ENCODE results near the gene CRAT.
A peak's percentile ranks its signal among the peaks of the same experiment; 100 is the strongest.
"Not testable (repeated sequence)": the region's sequence is repeated elsewhere in the genome, so short reads cannot be mapped to it uniquely, and the experiment has no call there.

The CRAT gene

DNA sequence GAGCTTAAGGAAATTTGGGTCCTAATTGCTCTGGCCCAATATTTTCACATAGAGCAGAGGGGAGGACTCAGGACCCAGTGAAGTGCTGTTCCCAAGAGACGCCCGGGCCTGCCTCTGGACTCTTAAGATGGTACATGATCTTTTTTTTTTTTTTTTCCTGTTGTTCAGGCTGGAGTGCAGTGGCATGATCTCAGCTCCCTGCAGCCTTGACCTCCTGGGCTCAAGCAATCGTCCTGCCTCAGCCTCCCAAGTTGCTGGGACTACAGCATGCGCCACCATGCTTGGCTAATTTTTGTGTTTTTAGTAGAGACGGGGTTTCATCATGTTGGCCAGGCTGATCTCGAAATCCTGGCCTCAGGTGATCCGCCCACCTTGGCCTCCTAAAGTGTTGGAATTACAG, 19.7 kb upstream of the CRAT start:
- not testable (repeated sequence) for H2BK5ac ChIP-seq (ENCODE audit: low read length); H3K79me1 ChIP-seq (ENCODE audit: low read length); H3K23ac ChIP-seq (ENCODE audit: low read length); H3K27ac ChIP-seq (ENCODE audit: low read depth, low read length); H3K79me2 ChIP-seq (ENCODE audit: control insufficient read depth, insufficient read depth, low read length); H3K9ac ChIP-seq (ENCODE audit: low read length); H4K8ac ChIP-seq (ENCODE audit: low read depth, low read length); H3K36me3 ChIP-seq (ENCODE audit: control insufficient read depth, insufficient read depth, low read length); H2BK15ac ChIP-seq (replicated peaks; ENCODE audit: low read depth); DNase-seq; H2BK120ac ChIP-seq (ENCODE audit: low read depth, low read length); H3K56ac ChIP-seq (ENCODE audit: low read length); H3K27me3 ChIP-seq (ENCODE audit: insufficient read depth, low read length, poor library complexity); H3K4me3 ChIP-seq (ENCODE audit: low read length); H3K4me2 ChIP-seq (ENCODE audit: low read length); H2AK5ac ChIP-seq (ENCODE audit: low read length); H3K4me1 ChIP-seq (ENCODE audit: control insufficient read depth, low read depth, low read length); H4K5ac ChIP-seq (ENCODE audit: low read length); H3K18ac ChIP-seq (ENCODE audit: low read length); H3K4ac ChIP-seq (ENCODE audit: low read depth, low read length)
- no CpG with 5 or more reads among the region's 7 CpGs for WGBS (ENCODE audit: extremely low coverage, insufficient coverage, low lambda C conversion rate)

DNA sequence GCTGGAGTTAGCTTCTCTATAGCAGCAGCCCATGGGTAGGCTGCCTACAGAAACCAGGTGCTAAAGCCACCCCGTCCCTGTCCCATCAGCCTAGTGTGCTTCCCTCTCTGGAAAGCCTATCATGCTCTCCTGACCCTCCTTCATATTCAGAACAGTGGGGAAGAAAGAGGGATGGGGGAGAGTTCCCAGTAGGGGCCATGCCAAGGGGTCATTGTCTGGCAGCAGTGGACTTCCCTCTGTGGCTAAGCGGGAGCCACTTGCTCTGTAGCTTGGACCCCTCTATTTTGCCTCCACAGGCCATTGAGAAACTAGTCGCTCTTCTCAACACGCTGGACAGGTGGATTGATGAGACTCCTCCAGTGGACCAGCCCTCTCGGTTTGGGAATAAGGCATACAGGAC, 18.1 kb upstream of the CRAT start:
- Histone ChIP-seq H3K4me2 (ENCODE audit: low read length) (no peak overlapping the region), H3K9ac (ENCODE audit: low read length) (no peak overlapping the region), H2BK120ac (ENCODE audit: low read depth, low read length) (no peak overlapping the region), H2BK15ac (replicated peaks; ENCODE audit: low read depth) (no peak overlapping the region), H3K79me2 (ENCODE audit: control insufficient read depth, insufficient read depth, low read length) (no peaks in the 10 kb centered on the region), H3K36me3 (ENCODE audit: control insufficient read depth, insufficient read depth, low read length) (peaks cover 5% of the 10 kb centered on the region), H3K79me1 (ENCODE audit: low read length) (peaks cover 3% of the 10 kb centered on the region), H4K5ac (ENCODE audit: low read length) (no peak overlapping the region), H3K27me3 (ENCODE audit: insufficient read depth, low read length, poor library complexity) (no peaks in the 10 kb centered on the region), H3K27ac (ENCODE audit: low read depth, low read length) (no peak overlapping the region), H3K56ac (ENCODE audit: low read length) (no peak overlapping the region), H3K4ac (ENCODE audit: low read depth, low read length) (no peak overlapping the region), H3K4me3 (ENCODE audit: low read length) (no peak overlapping the region), H4K8ac (ENCODE audit: low read depth, low read length) (no peak overlapping the region), H3K18ac (ENCODE audit: low read length) (no peak overlapping the region), H3K4me1 (ENCODE audit: control insufficient read depth, low read depth, low read length) (peaks cover 7% of the 10 kb centered on the region), H2AK5ac (ENCODE audit: low read length) (no peak overlapping the region), H2BK5ac (ENCODE audit: low read length) (no peak overlapping the region), H3K23ac (ENCODE audit: low read length) (no peak overlapping the region)
- no peak for DNase-seq
- no CpG with 5 or more reads among the region's 5 CpGs for WGBS (ENCODE audit: extremely low coverage, insufficient coverage, low lambda C conversion rate)

DNA sequence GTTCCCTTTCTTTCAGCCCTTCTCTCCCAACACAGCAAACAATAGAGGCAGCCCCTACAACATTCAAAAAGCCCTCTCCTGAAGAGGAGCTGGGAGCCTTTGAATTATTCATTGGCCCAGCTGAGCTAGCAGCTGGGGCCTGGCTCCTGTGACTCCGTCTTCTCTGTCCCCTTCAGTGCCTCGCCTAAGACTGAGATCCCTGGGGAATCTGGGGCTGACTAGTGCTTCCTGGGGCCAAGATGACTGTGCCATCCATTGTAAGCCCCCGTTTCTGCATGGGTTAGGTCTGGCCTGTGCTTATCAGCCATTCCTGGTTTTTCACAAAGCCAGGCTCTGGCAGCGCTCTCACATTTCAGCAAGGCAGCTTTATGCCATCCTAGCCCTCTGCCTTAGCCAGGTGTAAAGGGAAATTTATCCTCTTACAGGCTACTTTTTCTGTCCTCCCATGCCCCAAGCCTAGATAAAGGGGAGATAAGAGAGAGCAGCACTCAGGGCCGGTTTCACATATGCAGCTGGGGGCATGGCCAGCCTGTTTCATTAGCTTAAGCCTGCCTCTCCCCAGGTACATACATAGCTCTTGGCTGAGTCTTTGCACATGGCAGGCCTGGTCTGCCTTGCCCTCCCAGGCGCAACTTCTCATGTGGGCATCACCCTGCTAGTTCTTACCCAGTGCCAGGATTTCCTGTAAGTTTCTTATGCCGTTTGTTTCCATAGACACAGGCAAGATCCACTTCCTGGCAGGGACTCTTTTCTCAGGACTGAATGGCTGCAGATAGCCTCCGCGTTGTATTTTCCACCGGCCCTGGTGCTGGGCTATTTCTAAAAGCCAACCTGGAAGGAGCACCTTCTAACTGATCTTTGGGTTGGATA, 16.4 kb upstream of the CRAT start:
- Histone ChIP-seq H3K4ac (ENCODE audit: low read depth, low read length) (no peak overlapping the region), H3K18ac (ENCODE audit: low read length) (no peak overlapping the region), H4K5ac (ENCODE audit: low read length) (no peak overlapping the region), H3K27me3 (ENCODE audit: insufficient read depth, low read length, poor library complexity) (no peaks in the 10 kb centered on the region), H3K4me3 (ENCODE audit: low read length) (no peak overlapping the region), H3K27ac (ENCODE audit: low read depth, low read length) (peak overlapping the region; percentile 79), H3K56ac (ENCODE audit: low read length) (peak overlapping the region; percentile 75), H4K8ac (ENCODE audit: low read depth, low read length) (no peak overlapping the region), H3K4me1 (ENCODE audit: control insufficient read depth, low read depth, low read length) (peaks cover 7% of the 10 kb centered on the region), H2BK5ac (ENCODE audit: low read length) (no peak overlapping the region), H2BK15ac (replicated peaks; ENCODE audit: low read depth) (no peak overlapping the region), H3K79me1 (ENCODE audit: low read length) (peaks cover 3% of the 10 kb centered on the region), H3K79me2 (ENCODE audit: control insufficient read depth, insufficient read depth, low read length) (no peaks in the 10 kb centered on the region), H2AK5ac (ENCODE audit: low read length) (no peak overlapping the region), H3K4me2 (ENCODE audit: low read length) (peak overlapping the region; percentile 4), H3K23ac (ENCODE audit: low read length) (no peak overlapping the region), H3K36me3 (ENCODE audit: control insufficient read depth, insufficient read depth, low read length) (peaks cover 3% of the 10 kb centered on the region), H2BK120ac (ENCODE audit: low read depth, low read length) (no peak overlapping the region), H3K9ac (ENCODE audit: low read length) (peak overlapping the region; percentile 57)
- DNase-seq, result peak; percentile 82
- WGBS (ENCODE audit: extremely low coverage, insufficient coverage, low lambda C conversion rate), result no CpG with 5 or more reads among the region's 10 CpGs

- Histone ChIP-seq H3K4me1 (ENCODE audit: control insufficient read depth, low read depth, low read length) (peaks cover 7% of the 10 kb centered on the region), H2BK5ac (ENCODE audit: low read length) (no peak overlapping the region), H3K56ac (ENCODE audit: low read length) (no peak overlapping the region), H3K79me1 (ENCODE audit: low read length) (peaks cover 5% of the 10 kb centered on the region), H3K36me3 (ENCODE audit: control insufficient read depth, insufficient read depth, low read length) (peaks cover 6% of the 10 kb centered on the region), H3K79me2 (ENCODE audit: control insufficient read depth, insufficient read depth, low read length) (no peaks in the 10 kb centered on the region), H3K27ac (ENCODE audit: low read depth, low read length) (no peak overlapping the region), H2AK5ac (ENCODE audit: low read length) (no peak overlapping the region), H2BK120ac (ENCODE audit: low read depth, low read length) (no peak overlapping the region), H2BK15ac (replicated peaks; ENCODE audit: low read depth) (no peak overlapping the region), H4K5ac (ENCODE audit: low read length) (no peak overlapping the region), H3K4me2 (ENCODE audit: low read length) (no peak overlapping the region), H3K9ac (ENCODE audit: low read length) (no peak overlapping the region), H3K23ac (ENCODE audit: low read length) (no peak overlapping the region), H4K8ac (ENCODE audit: low read depth, low read length) (no peak overlapping the region), H3K27me3 (ENCODE audit: insufficient read depth, low read length, poor library complexity) (no peaks in the 10 kb centered on the region), H3K4me3 (ENCODE audit: low read length) (no peak overlapping the region), H3K4ac (ENCODE audit: low read depth, low read length) (no peak overlapping the region), H3K18ac (ENCODE audit: low read length) (no peak overlapping the region)
- no peak for DNase-seq
- no CpG with 5 or more reads among the region's 8 CpGs for WGBS (ENCODE audit: extremely low coverage, insufficient coverage, low lambda C conversion rate)
Observed at GRCh38 chr9:129125478-129125877, 14.9 kb upstream of the CRAT start.

- Histone ChIP-seq H3K4me2 (ENCODE audit: low read length) (no peak overlapping the region), H3K79me1 (ENCODE audit: low read length) (peaks cover 5% of the 10 kb centered on the region), H4K5ac (ENCODE audit: low read length) (no peak overlapping the region), H2AK5ac (ENCODE audit: low read length) (no peak overlapping the region), H3K27ac (ENCODE audit: low read depth, low read length) (no peak overlapping the region), H3K23ac (ENCODE audit: low read length) (no peak overlapping the region), H3K4me3 (ENCODE audit: low read length) (no peak overlapping the region), H4K8ac (ENCODE audit: low read depth, low read length) (no peak overlapping the region), H3K56ac (ENCODE audit: low read length) (peak overlapping the region; percentile 7), H3K79me2 (ENCODE audit: control insufficient read depth, insufficient read depth, low read length) (no peaks in the 10 kb centered on the region), H3K18ac (ENCODE audit: low read length) (no peak overlapping the region), H3K27me3 (ENCODE audit: insufficient read depth, low read length, poor library complexity) (no peaks in the 10 kb centered on the region), H3K36me3 (ENCODE audit: control insufficient read depth, insufficient read depth, low read length) (peaks cover 7% of the 10 kb centered on the region), H2BK15ac (replicated peaks; ENCODE audit: low read depth) (no peak overlapping the region), H3K9ac (ENCODE audit: low read length) (no peak overlapping the region), H3K4me1 (ENCODE audit: control insufficient read depth, low read depth, low read length) (peaks cover 7% of the 10 kb centered on the region), H3K4ac (ENCODE audit: low read depth, low read length) (no peak overlapping the region), H2BK5ac (ENCODE audit: low read length) (no peak overlapping the region), H2BK120ac (ENCODE audit: low read depth, low read length) (no peak overlapping the region)
- DNase-seq, result no peak
- no CpG with 5 or more reads among the region's 3 CpGs for WGBS (ENCODE audit: extremely low coverage, insufficient coverage, low lambda C conversion rate)
Observed at GRCh38 chr9:129124506-129125069, 14.0 kb upstream of the CRAT start.

All from mesendoderm (in vitro differentiated cells).